Posterior vena cava (tissue), 2 donors: Measurements from ENCODE around the gene BGN. TPM values are rescaled to one million over a fixed set of nuclear protein-coding genes. Genes with fewer than 3 reads are reported as not detected.

Source experiments
- DNase-seq: peaks from one replicate; pipeline ENCODE4 v3.0.0-alpha.2; 2020; ENCODE audit warnings: low spot score
- intact Hi-C, 2 donors: fragments of 100-400 bp; cut with DNase I; formaldehyde crosslinking; loops; one replicate each; pipeline versions ENCODE4 v1.14.1 to v1.14.2; 2022 to 2023
- total RNA-seq, 2 donors: library from RNA; stranded (reverse); fragmentation: NEBNext Ultra II Directional; extraction: Animal tissue kit (Norgen Biotek cat#: 25700); gene quantifications; one replicate each; pipeline ENCODE4 v1.2.1, GENCODE V29; 2021
- donor health status: DM: yes; HTN: yes; CAD: no.
- donor health status: DM: yes; HTN: yes; CAD: no.

The BGN gene
- total RNA-seq, 2 donors from 2014 or later: 392 to 743 TPM

GRCh38 chrX:153544727-153545126, 49.9 kb downstream of the BGN start:
- DNase-seq: no peak
- intact Hi-C loops: no loop called here

DNA sequence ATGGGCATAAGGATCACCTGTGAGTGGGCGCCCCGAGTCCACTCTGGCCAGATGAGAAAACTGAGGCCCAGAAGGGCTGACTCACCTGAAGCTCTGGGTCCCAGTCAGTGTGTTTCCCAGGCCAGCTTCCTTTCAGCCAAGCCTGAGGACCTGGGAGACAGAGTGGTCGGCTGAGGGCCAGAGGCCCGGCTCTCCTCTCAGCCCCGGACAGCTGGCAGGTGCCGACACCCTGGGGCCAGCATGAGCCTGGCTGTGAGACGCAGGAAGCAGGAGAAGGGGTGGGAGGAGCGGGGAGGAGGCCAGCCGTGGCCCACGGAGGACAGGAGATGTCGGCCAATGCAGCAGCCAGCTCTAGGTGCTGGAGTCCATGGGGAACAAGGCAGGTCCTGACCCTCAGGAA, 51.6 kb downstream of the BGN start:
- intact Hi-C loops: no loop called here
- DNase-seq: no peak

GRCh38 chrX:153547195-153547594, 52.4 kb downstream of the BGN start:
- intact Hi-C loops: no loop called here

DNA sequence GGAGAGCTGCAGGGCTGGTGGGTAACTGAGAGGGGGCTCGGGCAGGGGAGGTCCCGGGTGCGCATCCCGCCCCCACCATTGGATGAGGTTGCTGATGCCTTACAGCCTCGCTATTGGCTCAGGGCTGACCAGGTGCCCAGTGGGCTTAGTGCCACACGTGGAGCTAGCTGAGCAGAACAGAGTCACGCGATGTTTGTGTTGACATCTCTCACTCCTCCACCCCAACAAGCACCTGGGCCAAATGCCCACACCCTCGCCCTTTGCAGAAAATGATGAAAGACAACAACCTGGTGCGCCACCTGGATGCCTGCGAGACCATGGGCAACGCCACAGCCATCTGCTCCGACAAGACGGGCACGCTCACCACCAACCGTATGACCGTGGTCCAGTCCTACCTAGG, 54.5 kb downstream of the BGN start:
- intact Hi-C loops: no loop called here

More at GRCh38 chrX:153547195-153547594, 52.4 kb downstream of the BGN start:
- no peak for DNase-seq

GRCh38 chrX:153549807-153550206, 55.0 kb downstream of the BGN start:
- intact Hi-C loops: loop anchor here in 1 of 2 donors (10.0 kb wide), 1 partner anchor 115 kb away; no protein-coding TSS in a partner anchor
- DNase-seq: no peak

More for the DNA sequence above, 54.5 kb downstream of the BGN start:
- no peak for DNase-seq

- intact Hi-C loops: loop anchor here in 1 of 2 donors (10.0 kb wide), 1 partner anchor 114 kb away; no protein-coding TSS in a partner anchor
- DNase-seq: no peak
These were observed 56.4 kb downstream of the BGN start for GRCh38 chrX:153551135-153551534.

DNA sequence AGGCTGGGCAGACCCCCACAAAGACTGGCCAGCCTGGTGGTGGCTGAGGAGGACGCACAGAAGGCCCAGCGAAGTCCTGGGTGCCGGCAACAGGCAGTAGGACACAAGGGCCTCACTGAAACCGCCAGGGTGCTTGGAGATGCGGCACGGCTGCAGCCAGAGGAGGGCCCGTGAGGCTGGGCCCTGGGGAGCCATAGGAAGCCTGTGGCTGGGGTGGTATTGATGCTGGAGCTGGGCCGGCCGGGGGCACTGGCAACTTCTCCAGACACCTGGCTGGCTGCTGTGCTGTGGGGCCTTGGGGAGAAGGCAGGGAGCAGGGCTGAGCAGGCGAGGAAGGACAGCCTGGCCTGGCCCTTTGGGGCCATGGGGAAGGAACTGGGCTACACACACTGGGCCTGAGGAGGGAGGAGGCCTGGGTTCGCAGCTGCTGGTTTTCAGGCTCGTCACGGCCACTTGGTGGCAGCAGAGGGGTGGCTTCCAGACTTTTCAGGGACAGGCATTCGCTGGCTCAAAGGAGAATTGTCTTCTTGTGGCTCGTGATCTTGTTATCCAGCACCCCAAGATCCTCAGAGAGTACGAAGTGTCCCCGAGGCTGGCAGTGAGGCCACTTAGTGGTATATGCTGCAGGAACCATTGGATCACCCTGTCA, 59.9 kb downstream of the BGN start:
- peak; percentile 89 for DNase-seq
- intact Hi-C loops: loop anchor here in 1 of 2 donors (10.0 kb wide), 1 partner anchor 110 kb away; no protein-coding TSS in a partner anchor

GRCh38 chrX:153556767-153557166, 62.0 kb downstream of the BGN start:
- intact Hi-C loops: loop anchor here in 1 of 2 donors (10.0 kb wide), 1 partner anchor 108 kb away; no protein-coding TSS in a partner anchor
- no peak for DNase-seq

- intact Hi-C loops: loop anchor here in 1 of 2 donors (10.0 kb wide), 1 partner anchor 107 kb away; no protein-coding TSS in a partner anchor
- DNase-seq: no peak
These were observed 63.0 kb downstream of the BGN start for GRCh38 chrX:153557618-153558355.

Other genes with a start within 250 kb of the BGN start
- gene PNMA6F, start 173.2 kb upstream of the BGN start, total RNA-seq: not detected
- 10 to 100 TPM in 1 of 2 donors, 1 to 10 TPM in 1; 9.9 to 10.8 TPM for gene ZNF275, start 160.8 kb upstream of the BGN start, total RNA-seq
- gene PNMA6E, start 93.6 kb upstream of the BGN start, total RNA-seq: not detected
- under 1 TPM; 0.65 to 0.90 TPM for gene ZFP92, start 83.5 kb upstream of the BGN start, total RNA-seq
- gene TREX2, start 48.9 kb upstream of the BGN start, total RNA-seq: 1 to 10 TPM in 1 of 2 donors, under 1 TPM in 1; 0.48 to 1.9 TPM
- 10 to 100 TPM; 23.5 to 30.1 TPM for gene HAUS7, start 24.4 kb upstream of the BGN start, total RNA-seq
- gene ATP2B3, start 22.7 kb downstream of the BGN start, total RNA-seq: under 1 TPM in 1 of 2 donors, not detected in 1; 0.19 TPM
- gene CCNQ, start 104.2 kb downstream of the BGN start, total RNA-seq: 10 to 100 TPM; 15.8 to 21.7 TPM
- gene DUSP9, start 152.2 kb downstream of the BGN start, total RNA-seq: not detected
- 10 to 100 TPM; 41.1 to 58.9 TPM for gene PNCK, start 178.8 kb downstream of the BGN start, total RNA-seq
- 10 to 100 TPM; 33.5 to 42.3 TPM for gene SLC6A8, start 192.9 kb downstream of the BGN start, total RNA-seq
- 100 to 1,000 TPM; 129 to 133 TPM for gene BCAP31, start 229.4 kb downstream of the BGN start, total RNA-seq
- 10 to 100 TPM; 14.7 to 22.6 TPM for gene ABCD1, start 229.9 kb downstream of the BGN start, total RNA-seq